WTC11 (cell line): ENCODE measurements around the gene SERPINE1. TPM values are rescaled to one million over a fixed set of nuclear protein-coding genes. Genes with fewer than 3 reads are reported as not detected.
A peak's percentile ranks its signal among the peaks of the same experiment; 100 is the strongest.

Experiments used
- CREB1 ChIP-seq: sonication (generic); formaldehyde crosslinking; IDR thresholded peaks from 2 replicates; pipeline ENCODE4 v1.8.0; 2023; ENCODE audit warnings: mild to moderate bottlenecking, missing genetic modification reagents
- CREM ChIP-seq: sonication (generic); formaldehyde crosslinking; IDR thresholded peaks from 2 replicates; pipeline ENCODE4 v1.8.1; 2022; ENCODE audit warnings: mild to moderate bottlenecking, missing genetic modification reagents, moderate library complexity
- ELF4 ChIP-seq: sonication (generic); formaldehyde crosslinking; IDR thresholded peaks from 2 replicates; pipeline ENCODE4 v1.8.1; 2022; ENCODE audit warnings: low read depth, mild to moderate bottlenecking, moderate library complexity, missing genetic modification reagents
- EMX1 ChIP-seq: fragments of 250-450 bp; sonication (Bioruptor Pico); IDR thresholded peaks from 2 replicates; pipeline ENCODE4 v1.8.0; 2021; ENCODE audit warnings: mild to moderate bottlenecking
- FOXP1 ChIP-seq: sonication (generic); formaldehyde crosslinking; IDR thresholded peaks from 2 replicates; pipeline ENCODE4 v1.8.0; 2022; ENCODE audit warnings: missing genetic modification reagents, mild to moderate bottlenecking, moderate library complexity, borderline replicate concordance
- NFATC4 ChIP-seq: fragments of 250-450 bp; sonication (Bioruptor Pico); IDR thresholded peaks from 2 replicates; pipeline ENCODE4 v1.9.0; 2021; ENCODE audit warnings: mild to moderate bottlenecking
- NR1H2 ChIP-seq: sonication (generic); formaldehyde crosslinking; IDR thresholded peaks from 2 replicates; pipeline ENCODE4 v1.9.0; 2021; ENCODE audit warnings: mild to moderate bottlenecking, moderate library complexity, missing genetic modification reagents
- NR2C2 ChIP-seq: sonication (generic); formaldehyde crosslinking; IDR thresholded peaks from 2 replicates; pipeline ENCODE4 v1.8.0; 2022; ENCODE audit warnings: mild to moderate bottlenecking, missing genetic modification reagents
- RORB ChIP-seq: fragments of 250-450 bp; sonication (Bioruptor Pico); IDR thresholded peaks from 2 replicates; pipeline ENCODE4 v1.9.0; 2021; ENCODE audit warnings: mild to moderate bottlenecking
- SMAD4 ChIP-seq: sonication (generic); formaldehyde crosslinking; IDR thresholded peaks from 2 replicates; pipeline ENCODE4 v1.8.0; 2022; ENCODE audit warnings: mild to moderate bottlenecking, missing genetic modification reagents
- TEAD4 ChIP-seq: sonication (generic); formaldehyde crosslinking; IDR thresholded peaks from 2 replicates; pipeline ENCODE4 v1.8.0; 2022; ENCODE audit warnings: mild to moderate bottlenecking, missing genetic modification reagents
- ZBTB21 ChIP-seq: sonication (generic); formaldehyde crosslinking; IDR thresholded peaks from 2 replicates; pipeline ENCODE4 v1.8.1; 2023; ENCODE audit warnings: mild to moderate bottlenecking, missing genetic modification reagents, borderline replicate concordance
- ZNF138 ChIP-seq: sonication (generic); formaldehyde crosslinking; conservative IDR thresholded peaks from 2 replicates; pipeline ENCODE4 v1.8.1; 2022; ENCODE audit warnings: mild to moderate bottlenecking, moderate library complexity, missing genetic modification reagents
- ZNF219 ChIP-seq: sonication (generic); formaldehyde crosslinking; IDR thresholded peaks from 2 replicates; pipeline ENCODE4 v1.8.0; 2023; ENCODE audit warnings: missing genetic modification reagents, mild to moderate bottlenecking, borderline replicate concordance
- ZNF232 ChIP-seq: sonication (generic); formaldehyde crosslinking; IDR thresholded peaks from 2 replicates; pipeline ENCODE4 v1.8.0; 2022; ENCODE audit warnings: mild to moderate bottlenecking, missing genetic modification reagents
- ZNF263 ChIP-seq: sonication (generic); formaldehyde crosslinking; IDR thresholded peaks from 2 replicates; pipeline ENCODE4 v1.8.1; 2022; ENCODE audit warnings: low read depth, mild to moderate bottlenecking, moderate library complexity, missing genetic modification reagents
- total RNA-seq: library from RNA; stranded (reverse); gene quantifications from 3 replicates; pipeline ENCODE4 v1.2.3, GENCODE V29; 2021
- TF ChIP-seq, protein P1 (sequence below): fragments of 250-450 bp; sonication (Bioruptor Pico); IDR thresholded peaks from 2 replicates; pipeline ENCODE4 v1.8.0; 2021; ENCODE audit warnings: mild to moderate bottlenecking
- TF ChIP-seq, protein P2 (sequence below): fragments of 250-450 bp; sonication (Bioruptor Pico); conservative IDR thresholded peaks from 2 replicates; pipeline ENCODE4 v1.9.0; 2021; ENCODE audit warnings: mild to moderate bottlenecking
- TF ChIP-seq, protein P3 (sequence below): fragments of 250-450 bp; sonication (Bioruptor Pico); IDR thresholded peaks from 2 replicates; pipeline ENCODE4 v1.9.0; 2021; ENCODE audit warnings: mild to moderate bottlenecking
- TF ChIP-seq, protein P4 (sequence below): sonication (generic); formaldehyde crosslinking; IDR thresholded peaks from 2 replicates; pipeline ENCODE4 v1.8.1; 2022; ENCODE audit warnings: missing genetic modification reagents, borderline replicate concordance
- TF ChIP-seq, protein P5 (sequence below): sonication (generic); formaldehyde crosslinking; IDR thresholded peaks from 2 replicates; pipeline ENCODE4 v1.8.0; 2023; ENCODE audit warnings: missing genetic modification reagents, mild to moderate bottlenecking, borderline replicate concordance
- TF ChIP-seq, protein P6 (sequence below): sonication (generic); formaldehyde crosslinking; IDR thresholded peaks from 2 replicates; pipeline ENCODE4 v1.8.1; 2022; ENCODE audit warnings: mild to moderate bottlenecking, moderate library complexity, missing genetic modification reagents
- TF ChIP-seq, protein P7 (sequence below): sonication (generic); formaldehyde crosslinking; conservative IDR thresholded peaks from 2 replicates; pipeline ENCODE4 v1.8.1; 2023; ENCODE audit warnings: mild to moderate bottlenecking, low read depth, missing genetic modification reagents, moderate library complexity

The SERPINE1 gene
- total RNA-seq, 1 experiment from 2014 or later = 2.6 TPM

DNA sequence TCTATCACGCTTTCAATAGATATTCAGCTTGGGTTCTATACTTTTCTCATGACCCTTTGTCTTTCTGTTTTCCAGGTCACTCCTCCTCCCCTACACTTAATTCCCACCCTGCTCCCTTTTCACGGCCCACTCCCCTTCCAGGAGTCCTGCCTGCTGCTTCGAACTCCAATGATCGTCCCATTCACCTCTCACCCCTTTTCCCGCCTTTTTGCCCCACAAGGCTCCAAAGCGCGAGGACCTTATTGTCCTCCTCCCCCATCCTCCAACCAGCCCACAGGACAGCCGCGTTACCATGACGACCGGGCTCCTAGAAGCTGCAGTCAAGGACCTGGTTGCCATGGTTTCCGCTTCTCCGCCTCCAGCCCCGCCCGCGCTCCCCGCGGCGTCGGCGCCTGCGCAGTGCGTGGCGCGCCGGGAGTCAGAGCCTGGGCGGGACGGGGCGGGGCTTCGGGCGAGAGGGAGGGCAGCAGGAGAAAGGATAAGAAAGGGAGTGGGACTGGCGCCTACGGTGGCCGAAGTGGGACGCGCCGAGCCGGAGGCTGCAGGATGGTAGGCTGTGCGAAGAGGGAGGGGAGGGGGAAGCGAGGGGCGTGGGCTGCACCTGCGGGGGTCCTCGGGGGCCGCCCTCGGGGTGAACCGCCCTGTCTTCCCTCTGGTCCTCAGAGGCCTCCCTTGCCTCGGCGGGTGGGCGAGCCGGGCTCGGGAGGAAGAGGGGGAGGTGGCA, 27.2 kb downstream of the SERPINE1 start, which contains the start of gene AP1S1 (continued):
- TF ChIP-seq, protein P1, sequence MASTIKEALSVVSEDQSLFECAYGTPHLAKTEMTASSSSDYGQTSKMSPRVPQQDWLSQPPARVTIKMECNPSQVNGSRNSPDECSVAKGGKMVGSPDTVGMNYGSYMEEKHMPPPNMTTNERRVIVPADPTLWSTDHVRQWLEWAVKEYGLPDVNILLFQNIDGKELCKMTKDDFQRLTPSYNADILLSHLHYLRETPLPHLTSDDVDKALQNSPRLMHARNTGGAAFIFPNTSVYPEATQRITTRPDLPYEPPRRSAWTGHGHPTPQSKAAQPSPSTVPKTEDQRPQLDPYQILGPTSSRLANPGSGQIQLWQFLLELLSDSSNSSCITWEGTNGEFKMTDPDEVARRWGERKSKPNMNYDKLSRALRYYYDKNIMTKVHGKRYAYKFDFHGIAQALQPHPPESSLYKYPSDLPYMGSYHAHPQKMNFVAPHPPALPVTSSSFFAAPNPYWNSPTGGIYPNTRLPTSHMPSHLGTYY (CRISPR knock-in tag) = no peak
- TF ChIP-seq NFATC4 = no peak
- TF ChIP-seq ZNF232 (CRISPR knock-in tag) = peak; percentile 45; the same call in 1 of the 2 replicates
- no peak for TF ChIP-seq RORB (CRISPR knock-in tag)
- no peak for TF ChIP-seq NR1H2 (CRISPR knock-in tag)
- TF ChIP-seq SMAD4 (CRISPR knock-in tag) = no peak
- TF ChIP-seq, protein P2, sequence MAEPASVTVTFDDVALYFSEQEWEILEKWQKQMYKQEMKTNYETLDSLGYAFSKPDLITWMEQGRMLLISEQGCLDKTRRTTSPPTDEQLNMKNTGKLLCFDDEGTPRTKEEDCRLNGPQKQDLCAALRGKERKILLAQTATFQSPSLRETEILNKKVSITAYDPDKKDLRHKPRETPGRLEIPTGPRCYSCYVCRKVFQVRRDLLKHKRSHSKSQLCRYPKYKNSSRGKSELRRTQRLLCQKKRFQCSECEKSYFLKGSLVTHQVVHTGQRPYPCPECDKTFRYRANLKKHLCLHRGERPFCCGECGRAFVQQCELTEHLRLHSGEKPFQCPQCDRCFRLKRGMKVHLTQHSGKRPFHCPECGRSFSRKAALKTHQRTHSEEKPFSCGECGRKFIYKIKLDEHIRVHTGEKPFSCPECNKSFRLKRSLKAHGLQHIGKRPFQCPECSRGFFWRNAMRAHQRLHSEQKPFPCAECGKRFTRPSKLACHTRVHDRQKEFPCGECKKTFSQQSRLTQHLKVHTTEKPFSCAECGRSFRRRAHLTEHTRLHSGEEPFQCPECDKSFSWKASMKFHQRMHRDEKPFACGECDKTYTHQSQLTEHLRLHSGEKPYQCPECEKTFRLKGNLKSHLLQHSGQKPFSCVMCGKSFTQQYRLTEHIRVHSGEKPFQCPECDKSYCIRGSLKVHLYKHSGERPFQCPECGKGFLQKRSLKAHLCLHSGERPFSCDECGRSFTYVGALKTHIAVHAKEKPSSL (CRISPR knock-in tag) = no peak
- TF ChIP-seq, protein P3, sequence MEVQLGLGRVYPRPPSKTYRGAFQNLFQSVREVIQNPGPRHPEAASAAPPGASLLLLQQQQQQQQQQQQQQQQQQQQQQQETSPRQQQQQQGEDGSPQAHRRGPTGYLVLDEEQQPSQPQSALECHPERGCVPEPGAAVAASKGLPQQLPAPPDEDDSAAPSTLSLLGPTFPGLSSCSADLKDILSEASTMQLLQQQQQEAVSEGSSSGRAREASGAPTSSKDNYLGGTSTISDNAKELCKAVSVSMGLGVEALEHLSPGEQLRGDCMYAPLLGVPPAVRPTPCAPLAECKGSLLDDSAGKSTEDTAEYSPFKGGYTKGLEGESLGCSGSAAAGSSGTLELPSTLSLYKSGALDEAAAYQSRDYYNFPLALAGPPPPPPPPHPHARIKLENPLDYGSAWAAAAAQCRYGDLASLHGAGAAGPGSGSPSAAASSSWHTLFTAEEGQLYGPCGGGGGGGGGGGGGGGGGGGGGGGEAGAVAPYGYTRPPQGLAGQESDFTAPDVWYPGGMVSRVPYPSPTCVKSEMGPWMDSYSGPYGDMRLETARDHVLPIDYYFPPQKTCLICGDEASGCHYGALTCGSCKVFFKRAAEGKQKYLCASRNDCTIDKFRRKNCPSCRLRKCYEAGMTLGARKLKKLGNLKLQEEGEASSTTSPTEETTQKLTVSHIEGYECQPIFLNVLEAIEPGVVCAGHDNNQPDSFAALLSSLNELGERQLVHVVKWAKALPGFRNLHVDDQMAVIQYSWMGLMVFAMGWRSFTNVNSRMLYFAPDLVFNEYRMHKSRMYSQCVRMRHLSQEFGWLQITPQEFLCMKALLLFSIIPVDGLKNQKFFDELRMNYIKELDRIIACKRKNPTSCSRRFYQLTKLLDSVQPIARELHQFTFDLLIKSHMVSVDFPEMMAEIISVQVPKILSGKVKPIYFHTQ (CRISPR knock-in tag) = no peak
- TF ChIP-seq CREM = peak; percentile 78; the same call in 1 of the 2 replicates
- peak; percentile 91 for TF ChIP-seq FOXP1 (CRISPR knock-in tag)
- no peak for TF ChIP-seq ELF4 (CRISPR knock-in tag)
- no peak for TF ChIP-seq NR2C2 (CRISPR knock-in tag)
- peak; percentile 76; the same call in 1 of the 2 replicates for TF ChIP-seq ZBTB21 (CRISPR knock-in tag)
- TF ChIP-seq, protein P4, sequence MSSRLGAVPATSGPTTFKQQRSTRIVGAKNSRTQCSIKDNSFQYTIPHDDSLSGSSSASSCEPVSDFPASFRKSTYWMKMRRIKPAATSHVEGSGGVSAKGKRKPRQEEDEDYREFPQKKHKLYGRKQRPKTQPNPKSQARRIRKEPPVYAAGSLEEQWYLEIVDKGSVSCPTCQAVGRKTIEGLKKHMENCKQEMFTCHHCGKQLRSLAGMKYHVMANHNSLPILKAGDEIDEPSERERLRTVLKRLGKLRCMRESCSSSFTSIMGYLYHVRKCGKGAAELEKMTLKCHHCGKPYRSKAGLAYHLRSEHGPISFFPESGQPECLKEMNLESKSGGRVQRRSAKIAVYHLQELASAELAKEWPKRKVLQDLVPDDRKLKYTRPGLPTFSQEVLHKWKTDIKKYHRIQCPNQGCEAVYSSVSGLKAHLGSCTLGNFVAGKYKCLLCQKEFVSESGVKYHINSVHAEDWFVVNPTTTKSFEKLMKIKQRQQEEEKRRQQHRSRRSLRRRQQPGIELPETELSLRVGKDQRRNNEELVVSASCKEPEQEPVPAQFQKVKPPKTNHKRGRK = no peak
- peak; percentile 83; the same call in 1 of the 2 replicates for TF ChIP-seq CREB1 (CRISPR knock-in tag)
- TF ChIP-seq, protein P5, sequence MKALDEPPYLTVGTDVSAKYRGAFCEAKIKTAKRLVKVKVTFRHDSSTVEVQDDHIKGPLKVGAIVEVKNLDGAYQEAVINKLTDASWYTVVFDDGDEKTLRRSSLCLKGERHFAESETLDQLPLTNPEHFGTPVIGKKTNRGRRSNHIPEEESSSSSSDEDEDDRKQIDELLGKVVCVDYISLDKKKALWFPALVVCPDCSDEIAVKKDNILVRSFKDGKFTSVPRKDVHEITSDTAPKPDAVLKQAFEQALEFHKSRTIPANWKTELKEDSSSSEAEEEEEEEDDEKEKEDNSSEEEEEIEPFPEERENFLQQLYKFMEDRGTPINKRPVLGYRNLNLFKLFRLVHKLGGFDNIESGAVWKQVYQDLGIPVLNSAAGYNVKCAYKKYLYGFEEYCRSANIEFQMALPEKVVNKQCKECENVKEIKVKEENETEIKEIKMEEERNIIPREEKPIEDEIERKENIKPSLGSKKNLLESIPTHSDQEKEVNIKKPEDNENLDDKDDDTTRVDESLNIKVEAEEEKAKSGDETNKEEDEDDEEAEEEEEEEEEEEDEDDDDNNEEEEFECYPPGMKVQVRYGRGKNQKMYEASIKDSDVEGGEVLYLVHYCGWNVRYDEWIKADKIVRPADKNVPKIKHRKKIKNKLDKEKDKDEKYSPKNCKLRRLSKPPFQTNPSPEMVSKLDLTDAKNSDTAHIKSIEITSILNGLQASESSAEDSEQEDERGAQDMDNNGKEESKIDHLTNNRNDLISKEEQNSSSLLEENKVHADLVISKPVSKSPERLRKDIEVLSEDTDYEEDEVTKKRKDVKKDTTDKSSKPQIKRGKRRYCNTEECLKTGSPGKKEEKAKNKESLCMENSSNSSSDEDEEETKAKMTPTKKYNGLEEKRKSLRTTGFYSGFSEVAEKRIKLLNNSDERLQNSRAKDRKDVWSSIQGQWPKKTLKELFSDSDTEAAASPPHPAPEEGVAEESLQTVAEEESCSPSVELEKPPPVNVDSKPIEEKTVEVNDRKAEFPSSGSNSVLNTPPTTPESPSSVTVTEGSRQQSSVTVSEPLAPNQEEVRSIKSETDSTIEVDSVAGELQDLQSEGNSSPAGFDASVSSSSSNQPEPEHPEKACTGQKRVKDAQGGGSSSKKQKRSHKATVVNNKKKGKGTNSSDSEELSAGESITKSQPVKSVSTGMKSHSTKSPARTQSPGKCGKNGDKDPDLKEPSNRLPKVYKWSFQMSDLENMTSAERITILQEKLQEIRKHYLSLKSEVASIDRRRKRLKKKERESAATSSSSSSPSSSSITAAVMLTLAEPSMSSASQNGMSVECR (CRISPR knock-in tag) = peak; percentile 60; the same call in 1 of the 2 replicates
- TF ChIP-seq ZNF263 = no peak
- peak; percentile 30; the same call in 1 of the 2 replicates for TF ChIP-seq TEAD4 (CRISPR knock-in tag)
- TF ChIP-seq EMX1 (CRISPR knock-in tag) = no peak
- TF ChIP-seq, protein P6, sequence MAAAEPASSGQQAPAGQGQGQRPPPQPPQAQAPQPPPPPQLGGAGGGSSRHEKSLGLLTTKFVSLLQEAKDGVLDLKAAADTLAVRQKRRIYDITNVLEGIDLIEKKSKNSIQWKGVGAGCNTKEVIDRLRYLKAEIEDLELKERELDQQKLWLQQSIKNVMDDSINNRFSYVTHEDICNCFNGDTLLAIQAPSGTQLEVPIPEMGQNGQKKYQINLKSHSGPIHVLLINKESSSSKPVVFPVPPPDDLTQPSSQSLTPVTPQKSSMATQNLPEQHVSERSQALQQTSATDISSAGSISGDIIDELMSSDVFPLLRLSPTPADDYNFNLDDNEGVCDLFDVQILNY = peak; percentile 87
- no peak for TF ChIP-seq ZNF219 (CRISPR knock-in tag)
- TF ChIP-seq ZNF138 (CRISPR knock-in tag) = 0 out of 2 replicates have a peak, but pooled peaks have one; percentile 85
- TF ChIP-seq, protein P7, sequence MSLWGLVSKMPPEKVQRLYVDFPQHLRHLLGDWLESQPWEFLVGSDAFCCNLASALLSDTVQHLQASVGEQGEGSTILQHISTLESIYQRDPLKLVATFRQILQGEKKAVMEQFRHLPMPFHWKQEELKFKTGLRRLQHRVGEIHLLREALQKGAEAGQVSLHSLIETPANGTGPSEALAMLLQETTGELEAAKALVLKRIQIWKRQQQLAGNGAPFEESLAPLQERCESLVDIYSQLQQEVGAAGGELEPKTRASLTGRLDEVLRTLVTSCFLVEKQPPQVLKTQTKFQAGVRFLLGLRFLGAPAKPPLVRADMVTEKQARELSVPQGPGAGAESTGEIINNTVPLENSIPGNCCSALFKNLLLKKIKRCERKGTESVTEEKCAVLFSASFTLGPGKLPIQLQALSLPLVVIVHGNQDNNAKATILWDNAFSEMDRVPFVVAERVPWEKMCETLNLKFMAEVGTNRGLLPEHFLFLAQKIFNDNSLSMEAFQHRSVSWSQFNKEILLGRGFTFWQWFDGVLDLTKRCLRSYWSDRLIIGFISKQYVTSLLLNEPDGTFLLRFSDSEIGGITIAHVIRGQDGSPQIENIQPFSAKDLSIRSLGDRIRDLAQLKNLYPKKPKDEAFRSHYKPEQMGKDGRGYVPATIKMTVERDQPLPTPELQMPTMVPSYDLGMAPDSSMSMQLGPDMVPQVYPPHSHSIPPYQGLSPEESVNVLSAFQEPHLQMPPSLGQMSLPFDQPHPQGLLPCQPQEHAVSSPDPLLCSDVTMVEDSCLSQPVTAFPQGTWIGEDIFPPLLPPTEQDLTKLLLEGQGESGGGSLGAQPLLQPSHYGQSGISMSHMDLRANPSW (CRISPR knock-in tag) = no peak
